Stimulated activated CD8-positive, alpha-beta memory T cell treated with anti-CD3 and anti-CD28 coated beads, Interleukin-7, amount 100 ng/mL, for 1 hour (primary cell): ENCODE measurements around the gene FABP6.

Experiments
- DNase-seq, 2 donors: peaks; one replicate each; pipeline ENCODE4 v3.0.0-alpha.2; 2020; ENCODE audit warnings: low read depth in 2 of 2

FABP6 gene

GRCh38 chr5:160262151-160263074 lies 33.1 kb downstream of the FABP6 start:
- DNase-seq: no peak

- DNase-seq: no peak
Measured at GRCh38 chr5:160263326-160263855, 34.1 kb downstream of the FABP6 start.

- no peak for DNase-seq
Measured at GRCh38 chr5:160266044-160266443, 36.7 kb downstream of the FABP6 start.

- no peak for DNase-seq
Measured at GRCh38 chr5:160266752-160267345, 37.5 kb downstream of the FABP6 start.

GRCh38 chr5:160268121-160268520 lies 38.8 kb downstream of the FABP6 start:
- no peak for DNase-seq

- DNase-seq: no peak
Measured at GRCh38 chr5:160269017-160269416, 39.7 kb downstream of the FABP6 start.

GRCh38 chr5:160270704-160271103 lies 41.4 kb downstream of the FABP6 start:
- no peak for DNase-seq

GRCh38 chr5:160271396-160271795 lies 42.1 kb downstream of the FABP6 start:
- no peak for DNase-seq

- DNase-seq: no peak
Measured at GRCh38 chr5:160271836-160272235, 42.5 kb downstream of the FABP6 start.

- DNase-seq: no peak
Measured at GRCh38 chr5:160272264-160272663, 43.0 kb downstream of the FABP6 start.

GRCh38 chr5:160272889-160273288 lies 43.6 kb downstream of the FABP6 start:
- no peak for DNase-seq

GRCh38 chr5:160274483-160274931 lies 45.2 kb downstream of the FABP6 start:
- no peak for DNase-seq

- no peak for DNase-seq
Measured at GRCh38 chr5:160278343-160278742, 49.0 kb downstream of the FABP6 start.

- DNase-seq: no peak
Measured at GRCh38 chr5:160280384-160281095, 51.2 kb downstream of the FABP6 start.

- DNase-seq: no peak
Measured at GRCh38 chr5:160281275-160281674, 52.0 kb downstream of the FABP6 start.

- no peak for DNase-seq
Measured at GRCh38 chr5:160284291-160284873, 55.1 kb downstream of the FABP6 start.

- no peak for DNase-seq
Measured at GRCh38 chr5:160285316-160285715, 56.0 kb downstream of the FABP6 start.

GRCh38 chr5:160286947-160287346 lies 57.6 kb downstream of the FABP6 start:
- DNase-seq: no peak

GRCh38 chr5:160287378-160288051 lies 58.2 kb downstream of the FABP6 start:
- DNase-seq: no peak
